K562 (cell line): ENCODE measurements around the gene CCDC73. TPM values are rescaled to one million over a fixed set of nuclear protein-coding genes. Genes with fewer than 3 reads are reported as not detected.

ENCODE experiments used
- ATAC-seq: fragments of 200-7000 bp; cut with Tn5 transposase; 3 replicates; pipeline ENCODE4 v1.9.1; 2020; ENCODE audit warnings: moderate library complexity
- BruUV-seq: library from RNA; stranded (reverse); fragments of 400-500 nt; replicated peaks from 2 replicates; lab custom pipeline; 2021; lab: Mats Ljungman, UMichigan
- CTCF ChIA-PET: fragments of 300-600 bp; formaldehyde crosslinking; extraction: SDS; loops from one replicate; lab custom pipeline; 2021; ENCODE audit warnings: low intra/inter-chr PET ratio; lab: Yijun Ruan, JAX
- POLR2A ChIA-PET: fragments of 300-600, 350-650 bp; sonication (Branson Sonifier 250); formaldehyde crosslinking; extraction: SDS; loops from one replicate; lab custom pipeline; 2021; ENCODE audit warnings: antibody characterized with exemption, inconsistent platforms; lab: Yijun Ruan, JAX
- DNase-seq, 4 experiments: peaks; one replicate each; pipeline versions ENCODE4 v3.0.0 to v3.0.0-alpha.2; 2011 to 2018; ENCODE audit warnings: low spot score in 3 of 4, mixed read lengths in 3 of 4; ENCODE audit errors: extremely low read depth in 1 of 4
- FAIRE-seq: peaks from 2 replicates; lab custom pipeline; 2011; peaks lifted over from hg19 to GRCh38; lab: Jason Lieb, UNC
- H2AFZ ChIP-seq: 2 replicates; pipeline ENCODE4 v1.6.0; 2011; ENCODE audit warnings: low read depth, low read length, control low read depth, inconsistent platforms
- H3K27ac ChIP-seq: fragments of 200-600 bp; 3 replicates; pipeline ENCODE4 v1.8.0; 2011; ENCODE audit warnings: low read depth, mild to moderate bottlenecking, control low read depth, inconsistent platforms, low read length, moderate library complexity, mixed read lengths; ENCODE audit errors: extremely low read depth
- H3K27me3 ChIP-seq, 2 experiments: fragments of 300-600 bp in 1 of 2; 2 replicates in 1 of 2; 3 replicates in 1 of 2; pipeline versions ENCODE4 v1.6.0 to v1.8.0; 2011; ENCODE audit warnings: inconsistent platforms in 2 of 2, low read length in 2 of 2, mild to moderate bottlenecking in 1 of 2, mixed read lengths in 1 of 2, moderate library complexity in 1 of 2; ENCODE audit not compliant: control insufficient read depth in 2 of 2, insufficient read depth in 2 of 2
- H3K36me3 ChIP-seq: fragments of 300-600 bp; 3 replicates; pipeline ENCODE4 v1.8.0; 2011; ENCODE audit warnings: mild to moderate bottlenecking, low read length, inconsistent platforms; ENCODE audit not compliant: control insufficient read depth, insufficient read depth
- H3K4me1 ChIP-seq, 2 experiments: fragments of 200-600 bp in 1 of 2; replicated peaks in 1 of 2; 2 replicates in 1 of 2; 3 replicates in 1 of 2; pipeline versions ENCODE4 v1.5.1 to v1.8.0; 2011; ENCODE audit warnings: inconsistent platforms in 2 of 2, low read length in 2 of 2, mild to moderate bottlenecking in 1 of 2, mixed read lengths in 1 of 2, moderate library complexity in 1 of 2; ENCODE audit not compliant: control insufficient read depth in 2 of 2, insufficient read depth in 2 of 2
- H3K4me2 ChIP-seq: 2 replicates; pipeline ENCODE4 v1.6.1; 2011; ENCODE audit warnings: low read length, control low read depth, inconsistent platforms, mixed read lengths; ENCODE audit not compliant: insufficient read depth
- H3K4me3 ChIP-seq: fragments of 200-600 bp; sonication (generic), shearing (Covaris generic); 2 replicates; pipeline ENCODE4 v1.5.1; 2016; ENCODE audit warnings: control low read depth, inconsistent platforms
- H3K79me2 ChIP-seq: fragments of 200-600 bp; 3 replicates; pipeline ENCODE4 v1.8.0; 2011; ENCODE audit warnings: low read length, inconsistent platforms; ENCODE audit not compliant: control insufficient read depth, insufficient read depth
- H3K9ac ChIP-seq, 2 experiments: 2 replicates each; pipeline versions ENCODE4 v1.6.0 to v1.6.1; 2011; ENCODE audit warnings: low read depth in 2 of 2, low read length in 2 of 2, control low read depth in 1 of 2, inconsistent platforms in 1 of 2, mild to moderate bottlenecking in 1 of 2, mixed read lengths in 1 of 2; ENCODE audit not compliant: insufficient read depth in 1 of 2
- H3K9me1 ChIP-seq: one replicate; pipeline ENCODE4 v1.6.0; 2011; ENCODE audit warnings: inconsistent platforms, mild to moderate bottlenecking, low read length, moderate library complexity; ENCODE audit not compliant: control insufficient read depth, insufficient read depth
- H3K9me3 ChIP-seq: replicated peaks from 2 replicates; pipeline ENCODE4 v1.5.1; 2011; ENCODE audit warnings: low read depth, low read length, inconsistent platforms; ENCODE audit not compliant: control insufficient read depth, insufficient read depth
- H4K20me1 ChIP-seq: replicated peaks from 2 replicates; pipeline ENCODE4 v1.6.1; 2011; ENCODE audit warnings: low read length, inconsistent platforms, mixed read lengths; ENCODE audit not compliant: control insufficient read depth, insufficient read depth
- C11orf30 ChIP-seq: fragments of 450-650 bp; IDR thresholded peaks from 2 replicates; pipeline ENCODE4 v1.6.1; 2016; ENCODE audit warnings: low read depth, mild to moderate bottlenecking
- DNMT1 ChIP-seq: fragments of 450-650 bp; IDR thresholded peaks from 2 replicates; pipeline ENCODE4 v1.6.1; 2016; ENCODE audit warnings: antibody characterized with exemption, mild to moderate bottlenecking
- HSF4 ChIP-seq: fragments of 250-450 bp; sonication (Bioruptor Pico); IDR thresholded peaks from 2 replicates; pipeline ENCODE4 v2.1.2; 2022; ENCODE audit warnings: mild to moderate bottlenecking, moderate library complexity, borderline replicate concordance
- MAFF ChIP-seq: IDR thresholded peaks from 2 replicates; pipeline ENCODE4 v1.6.1; 2012; ENCODE audit warnings: low read length, improper control_type of control experiment
- MAFG ChIP-seq: fragments of 450-650 bp; conservative IDR thresholded peaks from 2 replicates; pipeline ENCODE4 v1.6.1; 2016; ENCODE audit warnings: missing genetic modification characterization, missing compliant biosample characterization
- MAFK ChIP-seq: IDR thresholded peaks from 2 replicates; pipeline ENCODE4 v1.6.1; 2011; ENCODE audit warnings: low read length, improper control_type of control experiment
- MCM7 ChIP-seq, 2 experiments: fragments of 450-650 bp; IDR thresholded peaks; 2 replicates each; pipeline ENCODE4 v1.6.1; 2016 to 2018
- SAFB2 ChIP-seq: fragments of 200-400 bp; formaldehyde crosslinking; IDR thresholded peaks from 2 replicates; pipeline ENCODE4 v1.6.1; 2018; ENCODE audit warnings: borderline replicate concordance, low read length, low read depth, moderate library complexity; ENCODE audit not compliant: severe bottlenecking
- STAG1 ChIP-seq: sonication (generic); formaldehyde crosslinking; IDR thresholded peaks from 2 replicates; pipeline ENCODE4 v1.5.0; 2020; ENCODE audit warnings: missing genetic modification reagents, borderline replicate concordance
- TAF15 ChIP-seq: fragments of 200-400 bp; formaldehyde crosslinking; IDR thresholded peaks from 2 replicates; pipeline ENCODE4 v1.6.1; 2017; ENCODE audit warnings: mild to moderate bottlenecking, low read depth, low read length, moderate library complexity
- ZNF316 ChIP-seq: fragments of 450-650 bp; IDR thresholded peaks from 2 replicates; pipeline ENCODE4 v1.6.1; 2016
- WGBS: fragments of 100-300 bp; shearing (Covaris generic); methylation state at CpG from one replicate; pipeline ENCODE4 v1.1.6; 2016; ENCODE audit warnings: low coverage, mixed read lengths; ENCODE audit not compliant: insufficient coverage; ENCODE audit errors: missing lambda C conversion rate; 5-methylcytosine and 5-hydroxymethylcytosine counted together
- in situ Hi-C: fragments of 300-500 bp; cut with MboI; formaldehyde crosslinking; loops from 4 replicates; pipeline ENCODE4 v1.15.0; 2018; ENCODE audit warnings: inconsistent platforms, mixed read lengths
- intact Hi-C: fragments of 100-400 bp; cut with micrococcal nuclease; formaldehyde crosslinking; loops from 2 replicates; pipeline ENCODE4 v1.14.2; 2022
- polyA plus RNA-seq, 8 experiments: library from polyadenylated mRNA; depleted of rRNA in 4 of 8; stranded (reverse) in 5 of 8; unstranded in 3 of 8; fragments of >200 nt; fragmentation: Nextera tagmentation in 2 of 8; fragmentation: Illumina TruSeq in 1 of 8; extraction: Ambion mirVana in 2 of 8; extraction: Trizol in 1 of 8; gene quantifications; 2 replicates each; pipeline versions ENCODE4 v1.2.1 to v1.2.3, GENCODE V29; 2011 to 2014; ENCODE audit warnings: inconsistent platforms in 1 of 8, missing spikeins in 1 of 8
- total RNA-seq, 7 experiments: library from RNA; depleted of rRNA in 6 of 7; stranded (reverse); fragments of >200 nt in 6 of 7; fragmentation: Illumina TruSeq in 2 of 7; extraction: Trizol in 2 of 7; gene quantifications; 2 replicates each; pipeline versions ENCODE4 v1.2.1 to v1.2.3, GENCODE V29; 2011 to 2021; ENCODE audit warnings: low replicate concordance in 1 of 7

Gene CCDC73
- total and polyA plus RNA-seq, 9 of the 15 experiments (the other 6 are each of a cell fraction or from before 2014, with no cell fraction given): 0.20 to 0.21 TPM; not detected in 7

- FAIRE-seq (no peak), DNase-seq (no peak), ATAC-seq (no peak)
- no peak overlapping the region for H3K4me2 ChIP-seq
- no peaks in the 10 kb centered on the region for H4K20me1 ChIP-seq
- no peaks in the 10 kb centered on the region for H3K36me3 ChIP-seq
- in situ Hi-C loops (no loop called here), intact Hi-C loops (no loop called here)
- H3K27ac ChIP-seq: no peak overlapping the region
- H3K9me3 ChIP-seq: no peaks in the 10 kb centered on the region
- BruUV-seq: no TSS peak
- ChIA-PET CTCF (no interaction called here), POLR2A (no interaction called here)
- no peak overlapping the region for H3K9ac ChIP-seq
- no peaks in the 10 kb centered on the region; a peak in 2 of 5 replicates for H3K27me3 ChIP-seq
- H3K4me3 ChIP-seq: no peak overlapping the region
- no peaks in the 10 kb centered on the region for H3K9me1 ChIP-seq
- H2AFZ ChIP-seq: no peak overlapping the region
- H3K4me1 ChIP-seq: no peaks in the 10 kb centered on the region
- WGBS: 8% methylated on average over 2 of the region's 2 CpGs
- TF ChIP-seq MCM7 (IDR thresholded peaks at IDR 0.05): no peak
- TF ChIP-seq MAFK: peak; percentile 87
- no peak for TF ChIP-seq SAFB2
- TF ChIP-seq TAF15: no peak
- TF ChIP-seq MAFG (tag): 0 out of 2 replicates have a peak, but pooled peaks have one; percentile 31
- no peak for TF ChIP-seq DNMT1
- TF ChIP-seq C11orf30: peak; percentile 65
- peak; percentile 82 for TF ChIP-seq MAFF
- TF ChIP-seq ZNF316: peak; percentile 85
- no peak for TF ChIP-seq STAG1 (CRISPR knock-in tag)
- TF ChIP-seq HSF4 (CRISPR knock-in tag): no peak
- H3K79me2 ChIP-seq: no peaks in the 10 kb centered on the region
Observed at GRCh38 chr11:32635819-32636218, 158.6 kb downstream of the CCDC73 start.
